H1 (cell line): ENCODE results near the gene TAOK1. TPM values are rescaled to one million over a fixed set of nuclear protein-coding genes. Genes with fewer than 3 reads are reported as not detected.

Experiments used
- CTCF ChIA-PET: fragments of 300-600 bp; sonication (Branson Sonifier 250); formaldehyde crosslinking; loops from one replicate; lab custom pipeline; 2021; ENCODE audit not compliant: partially characterized antibody; lab: Charles Lee
- POLR2A ChIA-PET: fragments of 300-600 bp; sonication (Branson Sonifier 250); formaldehyde crosslinking; loops from one replicate; lab custom pipeline; 2021; ENCODE audit warnings: inconsistent platforms; ENCODE audit not compliant: partially characterized antibody; lab: Charles Lee
- DNase-seq, 2 experiments: peaks; one replicate each; pipeline versions ENCODE4 v3.0.0 to v3.0.0-alpha.2; 2010 to 2022; ENCODE audit warnings: low spot score in 2 of 2, low read depth in 1 of 2, mixed read lengths in 1 of 2
- FAIRE-seq: peaks from 2 replicates; lab custom pipeline; 2011; peaks lifted over from hg19 to GRCh38; lab: Jason Lieb, UNC
- H2AFZ ChIP-seq: 2 replicates; pipeline ENCODE4 v1.8.1; 2012; ENCODE audit warnings: low read length, inconsistent platforms
- H2AK5ac ChIP-seq: 2 replicates; pipeline ENCODE4 v1.6.1; 2013; ENCODE audit warnings: low read depth, low read length
- H2BK120ac ChIP-seq: replicated peaks from 2 replicates; pipeline ENCODE3; 2013; ENCODE audit warnings: low read depth, low read length, inconsistent platforms
- H2BK12ac ChIP-seq: 2 replicates; pipeline ENCODE4 v1.6.1; 2013; ENCODE audit warnings: low read depth, low read length
- H2BK15ac ChIP-seq: 2 replicates; pipeline ENCODE4 v1.6.1; 2013; ENCODE audit warnings: low read length
- H2BK20ac ChIP-seq: 2 replicates; pipeline ENCODE4 v1.6.1; 2013; ENCODE audit warnings: low read length
- H2BK5ac ChIP-seq: 2 replicates; pipeline ENCODE4 v1.6.1; 2013; ENCODE audit warnings: low read depth, low read length
- H3K14ac ChIP-seq: 2 replicates; pipeline ENCODE4 v1.6.1; 2013; ENCODE audit warnings: inconsistent platforms; ENCODE audit not compliant: insufficient read length
- H3K18ac ChIP-seq: 2 replicates; pipeline ENCODE4 v1.6.1; 2013; ENCODE audit warnings: low read length; ENCODE audit errors: extremely low read depth
- H3K23ac ChIP-seq: 2 replicates; pipeline ENCODE4 v1.6.1; 2013; ENCODE audit warnings: inconsistent platforms; ENCODE audit not compliant: insufficient read length
- H3K23me2 ChIP-seq: 2 replicates; pipeline ENCODE4 v1.6.1; 2013; ENCODE audit warnings: low read depth, low read length
- H3K27ac ChIP-seq: 2 replicates; pipeline ENCODE4 v1.6.1; 2011; ENCODE audit warnings: low read depth, low read length, inconsistent platforms
- H3K27me3 ChIP-seq, 4 experiments: replicated peaks in 1 of 4; 1 replicate in 1 of 4; 2 replicates in 3 of 4; pipeline versions ENCODE4 v1.6.1 to v1.8.1; 2011 to 2013; ENCODE audit warnings: low read length in 3 of 4, mild to moderate bottlenecking in 3 of 4, inconsistent platforms in 2 of 4, mixed read lengths in 2 of 4, moderate library complexity in 1 of 4; ENCODE audit not compliant: control insufficient read depth in 3 of 4, insufficient read depth in 3 of 4; ENCODE audit errors: extremely low read depth in 1 of 4
- H3K36me3 ChIP-seq, 4 experiments: 2 replicates each; pipeline versions ENCODE4 v1.6.1 to v1.8.1; 2011 to 2013; ENCODE audit warnings: mild to moderate bottlenecking in 4 of 4, low read length in 3 of 4, moderate library complexity in 2 of 4, control low read depth in 1 of 4, inconsistent platforms in 1 of 4; ENCODE audit not compliant: insufficient read depth in 4 of 4, control insufficient read depth in 2 of 4
- H3K4ac ChIP-seq: replicated peaks from 2 replicates; pipeline ENCODE3; 2013; ENCODE audit warnings: low read length, low read depth, mixed read lengths, inconsistent platforms; ENCODE audit not compliant: insufficient read length
- H3K4me1 ChIP-seq, 4 experiments: replicated peaks in 1 of 4; 1 replicate in 1 of 4; 2 replicates in 3 of 4; pipeline versions ENCODE4 v1.6.1 to v1.8.1; 2011 to 2013; ENCODE audit warnings: low read length in 3 of 4, inconsistent platforms in 2 of 4, mixed read lengths in 1 of 4; ENCODE audit not compliant: insufficient read depth in 4 of 4, control insufficient read depth in 3 of 4
- H3K4me2 ChIP-seq, 2 experiments: 2 replicates each; pipeline versions ENCODE4 v1.6.1 to v1.8.1; 2011 to 2013; ENCODE audit warnings: low read depth in 2 of 2, low read length in 2 of 2, control low read depth in 1 of 2, inconsistent platforms in 1 of 2, mild to moderate bottlenecking in 1 of 2; ENCODE audit not compliant: insufficient read depth in 1 of 2
- H3K4me3 ChIP-seq, 4 experiments: fragments of 200-600, 300-600 bp in 1 of 4; sonication (generic), shearing (Covaris generic), sonication (Bioruptor Twin) in 1 of 4; 2 replicates each; pipeline versions ENCODE4 v1.5.1 to v1.8.1; 2011 to 2016; ENCODE audit warnings: low read length in 4 of 4, low read depth in 3 of 4, control low read depth in 2 of 4, inconsistent platforms in 2 of 4, mild to moderate bottlenecking in 2 of 4, mixed read lengths in 1 of 4, moderate library complexity in 1 of 4; ENCODE audit not compliant: insufficient read depth in 2 of 4; ENCODE audit errors: extremely low read depth in 1 of 4
- H3K56ac ChIP-seq: replicated peaks from 2 replicates; pipeline ENCODE3; 2013; ENCODE audit warnings: low read depth, mild to moderate bottlenecking, mixed read lengths, low read length, inconsistent platforms; ENCODE audit not compliant: insufficient read length
- H3K79me1 ChIP-seq: 2 replicates; pipeline ENCODE4 v1.6.1; 2013; ENCODE audit warnings: low read depth, low read length, control low read depth
- H3K79me2 ChIP-seq, 2 experiments: 2 replicates each; pipeline versions ENCODE4 v1.6.1 to v1.8.1; 2012 to 2013; ENCODE audit warnings: low read length in 2 of 2, mild to moderate bottlenecking in 2 of 2, inconsistent platforms in 1 of 2; ENCODE audit not compliant: insufficient read depth in 2 of 2, control insufficient read depth in 1 of 2
- H3K9ac ChIP-seq, 4 experiments: replicated peaks in 1 of 4; 1 replicate in 1 of 4; 2 replicates in 3 of 4; pipeline versions ENCODE4 v1.6.1 to v1.8.1; 2011 to 2013; ENCODE audit warnings: low read depth in 3 of 4, low read length in 3 of 4, control low read depth in 2 of 4, mild to moderate bottlenecking in 2 of 4, moderate library complexity in 2 of 4, inconsistent platforms in 1 of 4; ENCODE audit errors: extremely low read depth in 1 of 4
- H3K9me3 ChIP-seq, 2 experiments: 2 replicates each; pipeline versions ENCODE4 v1.6.1 to v1.8.1; 2012 to 2013; ENCODE audit warnings: mild to moderate bottlenecking in 2 of 2, moderate library complexity in 2 of 2, control low read depth in 1 of 2, inconsistent platforms in 1 of 2, low read depth in 1 of 2, low read length in 1 of 2, mixed read lengths in 1 of 2; ENCODE audit not compliant: insufficient read depth in 2 of 2
- H4K20me1 ChIP-seq, 2 experiments: replicated peaks in 1 of 2; 2 replicates each; pipeline versions ENCODE3 to v1.8.1; 2011 to 2013; ENCODE audit warnings: inconsistent platforms in 2 of 2, low read length in 2 of 2, mild to moderate bottlenecking in 1 of 2; ENCODE audit not compliant: insufficient read depth in 2 of 2, control insufficient read depth in 1 of 2
- H4K5ac ChIP-seq: 2 replicates; pipeline ENCODE4 v1.6.1; 2013; ENCODE audit warnings: low read length, low read depth, mixed read lengths, inconsistent platforms; ENCODE audit not compliant: insufficient read length
- H4K8ac ChIP-seq: 2 replicates; pipeline ENCODE4 v1.8.0; 2013; ENCODE audit warnings: mild to moderate bottlenecking, moderate library complexity, low read length, inconsistent platforms; ENCODE audit not compliant: insufficient read depth; ENCODE audit errors: extremely low read depth
- H4K91ac ChIP-seq: replicated peaks from 2 replicates; pipeline ENCODE3; 2013; ENCODE audit warnings: low read length, mixed read lengths, inconsistent platforms; ENCODE audit not compliant: insufficient read length
- BCL11A ChIP-seq, 2 experiments: IDR thresholded peaks; one replicate each; pipeline ENCODE4 v1.6.1; 2011; ENCODE audit warnings: low read depth in 2 of 2, low read length in 2 of 2, mild to moderate bottlenecking in 2 of 2
- CHD1 ChIP-seq: IDR thresholded peaks from 2 replicates; pipeline ENCODE4 v1.6.1; 2012; ENCODE audit warnings: low read depth, low read length, improper control_type of control experiment
- CREB1 ChIP-seq: IDR thresholded peaks from 2 replicates; pipeline ENCODE4 v1.6.1; 2012; ENCODE audit warnings: inconsistent platforms
- GTF2F1 ChIP-seq: IDR thresholded peaks from 2 replicates; pipeline ENCODE4 v1.6.1; 2012; ENCODE audit warnings: low read depth, low read length, improper control_type of control experiment, borderline replicate concordance
- HDAC2 ChIP-seq, 2 experiments: fragments of 300-600 bp in 1 of 2; sonication (generic) in 1 of 2; IDR thresholded peaks; 2 replicates each; pipeline ENCODE4 v1.6.1; 2011 to 2012; ENCODE audit warnings: low read depth in 2 of 2, low read length in 2 of 2, mild to moderate bottlenecking in 2 of 2, moderate library complexity in 2 of 2, borderline replicate concordance in 1 of 2, inconsistent platforms in 1 of 2
- MAFK ChIP-seq: IDR thresholded peaks from 2 replicates; pipeline ENCODE4 v1.6.1; 2012; ENCODE audit warnings: low read depth, mild to moderate bottlenecking, improper control_type of control experiment, low read length
- NRF1 ChIP-seq: IDR thresholded peaks from 2 replicates; pipeline ENCODE4 v1.6.1; 2011; ENCODE audit warnings: mild to moderate bottlenecking, low read depth, low read length, improper control_type of control experiment
- POU5F1 ChIP-seq: IDR thresholded peaks from 2 replicates; pipeline ENCODE4 v1.6.1; 2011; ENCODE audit warnings: low read depth, mild to moderate bottlenecking, low read length, moderate library complexity
- SP1 ChIP-seq: IDR thresholded peaks from 2 replicates; pipeline ENCODE4 v1.6.1; 2011; ENCODE audit warnings: low read depth, low read length
- SP4 ChIP-seq: IDR thresholded peaks from 2 replicates; pipeline ENCODE4 v1.6.1; 2012; ENCODE audit warnings: low read length, inconsistent platforms
- SRF ChIP-seq: IDR thresholded peaks from 2 replicates; pipeline ENCODE4 v1.6.1; 2011; ENCODE audit warnings: mild to moderate bottlenecking, low read depth, low read length, moderate library complexity
- SUZ12 ChIP-seq: fragments of 200-600 bp; sonication (generic); IDR thresholded peaks from 2 replicates; pipeline ENCODE4 v1.6.1; 2012; ENCODE audit warnings: mild to moderate bottlenecking, inconsistent platforms, low read length, moderate library complexity, mixed read lengths
- TBP ChIP-seq: IDR thresholded peaks from 2 replicates; pipeline ENCODE4 v1.6.1; 2011; ENCODE audit warnings: low read depth, low read length, improper control_type of control experiment
- WGBS, 2 experiments: shearing (Covaris generic) in 1 of 2; methylation state at CpG; one replicate each; pipeline versions ENCODE4 v1.1.6 to v1.1.7; 2013 to 2015; ENCODE audit warnings: low lambda C conversion rate in 2 of 2, mixed read lengths in 2 of 2, inconsistent platforms in 1 of 2, low coverage in 1 of 2, missing lambda C conversion rate in 1 of 2; ENCODE audit not compliant: insufficient replicate concordance in 2 of 2, insufficient coverage in 1 of 2, insufficient read length in 1 of 2; ENCODE audit errors: extremely low coverage in 1 of 2, missing lambda C conversion rate in 1 of 2; 5-methylcytosine and 5-hydroxymethylcytosine counted together
- polyA plus RNA-seq, 7 experiments: library from polyadenylated mRNA; depleted of rRNA in 3 of 7; stranded (reverse) in 5 of 7; unstranded in 2 of 7; fragments of >200 nt in 5 of 7; fragments of 200-250 nt in 2 of 7; gene quantifications; 1 replicate in 5 of 7; 2 replicates in 1 of 7; 4 replicates in 1 of 7; pipeline versions ENCODE4 v1.2.1 to v1.2.3, GENCODE V29; 2011 to 2013; ENCODE audit warnings: missing spikeins in 2 of 7, mixed read lengths in 2 of 7
- total RNA-seq: library from RNA; stranded (reverse); fragmentation: NEBNext Ultra II Directional; extraction: Animal tissue kit (Norgen Biotek cat#: 25700); gene quantifications from 2 replicates; pipeline ENCODE4 v1.2.1, GENCODE V29; 2021
- TF ChIP-seq, protein P1 (sequence below): IDR thresholded peaks from 2 replicates; pipeline ENCODE4 v1.6.1; 2011; ENCODE audit warnings: low read depth, mild to moderate bottlenecking, low read length; ENCODE audit not compliant: insufficient read depth

Gene TAOK1
- total and polyA plus RNA-seq, 2 of the 8 experiments (the other 6 are each of a cell fraction or from before 2014, with no cell fraction given): 12.2 to 90.6 TPM

- H2BK15ac ChIP-seq: no peak overlapping the region
- H4K20me1 ChIP-seq: peaks cover 5 to 30% of the 10 kb centered on the region in 2 experiments
- peaks cover 16% of the 10 kb centered on the region for H3K79me1 ChIP-seq
- H4K5ac ChIP-seq: no peak overlapping the region
- TF ChIP-seq SP1: no peak
- TF ChIP-seq HDAC2 (IDR thresholded peaks at IDR 0.05; ENCODE audit: borderline replicate concordance in 1 of 2, low read depth in 2 of 2, low read length in 2 of 2): no peak
- no peak for TF ChIP-seq SUZ12
- no peak for TF ChIP-seq TBP
- TF ChIP-seq SP4: no peak
- TF ChIP-seq NRF1: no peak
- TF ChIP-seq SRF: no peak
- TF ChIP-seq, protein P1, sequence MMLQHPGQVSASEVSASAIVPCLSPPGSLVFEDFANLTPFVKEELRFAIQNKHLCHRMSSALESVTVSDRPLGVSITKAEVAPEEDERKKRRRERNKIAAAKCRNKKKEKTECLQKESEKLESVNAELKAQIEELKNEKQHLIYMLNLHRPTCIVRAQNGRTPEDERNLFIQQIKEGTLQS: no peak
- no peak for TF ChIP-seq MAFK
- no peak for TF ChIP-seq POU5F1
- TF ChIP-seq GTF2F1: no peak
- TF ChIP-seq CREB1: no peak
- TF ChIP-seq CHD1: no peak
- no peak for TF ChIP-seq BCL11A (IDR thresholded peaks at IDR 0.05; ENCODE audit: low read depth in 2 of 2, low read length in 2 of 2)
- TF ChIP-seq, all 59 proteins: peak for 0
- H3K4me1 ChIP-seq: peaks cover 7 to 17% (median 13%) of the 10 kb centered on the region in 4 experiments
- peaks cover 0 to 11% (median 6%) of the 10 kb centered on the region in 4 experiments; a peak in 3 of 8 replicates for H3K36me3 ChIP-seq
- CTCF ChIA-PET: interaction anchor here (2.3 to 15.3 kb wide), 5 partner anchors 10 to 37 kb away, joined by 4 to 193 read pairs (median 85); partner anchors contain the start of genes ABHD15, ANKRD13B, CORO6 and TP53I13
- H3K14ac ChIP-seq: no peak overlapping the region
- H3K56ac ChIP-seq: no peak overlapping the region
- H3K27ac ChIP-seq: no peak overlapping the region
- H3K18ac ChIP-seq: no peak overlapping the region
- H4K91ac ChIP-seq: no peak overlapping the region
- no peak overlapping the region for H2BK12ac ChIP-seq
- POLR2A ChIA-PET: interaction anchor here (1.6 to 5.1 kb wide), 2 partner anchors 9 kb away, joined by 3 to 19 read pairs; partner anchors contain the start of gene ANKRD13B
- no peak overlapping the region for H3K4me3 ChIP-seq
- no peaks in the 10 kb centered on the region for H3K9me3 ChIP-seq
- H2BK120ac ChIP-seq: no peak overlapping the region
- H2AK5ac ChIP-seq: no peak overlapping the region
- no peak for DNase-seq
- H3K23ac ChIP-seq: no peak overlapping the region
- H2AFZ ChIP-seq: no peak overlapping the region
- H4K8ac ChIP-seq: no peak overlapping the region
- H3K9ac ChIP-seq: no peak overlapping the region
- no peak overlapping the region for H3K4me2 ChIP-seq
- peaks cover 0 to 31% of the 10 kb centered on the region in 2 experiments; a peak in 2 of 4 replicates for H3K79me2 ChIP-seq
- H3K27me3 ChIP-seq: no peaks in the 10 kb centered on the region
- no peak overlapping the region for H2BK20ac ChIP-seq
- FAIRE-seq: no peak
- 90% methylated on average over 13 of the region's 13 CpGs; no CpG with 5 or more reads in 1 of the 2 experiments for WGBS, 2 experiments
- H2BK5ac ChIP-seq: no peak overlapping the region
- no peaks in the 10 kb centered on the region for H3K23me2 ChIP-seq
- no peak overlapping the region for H3K4ac ChIP-seq
Observed at GRCh38 chr17:29582772-29583171, 192.6 kb downstream of the TAOK1 start.
